CD4-positive, alpha-beta T cell treated with Interleukin-1 beta for 1 hour (primary cell): ENCODE measurements around the gene KCNMB1.

Experiments
- DNase-seq, 2 donors: peaks; one replicate each; pipeline ENCODE4 v3.0.0-alpha.2; 2020 to 2022

The KCNMB1 gene

DNA sequence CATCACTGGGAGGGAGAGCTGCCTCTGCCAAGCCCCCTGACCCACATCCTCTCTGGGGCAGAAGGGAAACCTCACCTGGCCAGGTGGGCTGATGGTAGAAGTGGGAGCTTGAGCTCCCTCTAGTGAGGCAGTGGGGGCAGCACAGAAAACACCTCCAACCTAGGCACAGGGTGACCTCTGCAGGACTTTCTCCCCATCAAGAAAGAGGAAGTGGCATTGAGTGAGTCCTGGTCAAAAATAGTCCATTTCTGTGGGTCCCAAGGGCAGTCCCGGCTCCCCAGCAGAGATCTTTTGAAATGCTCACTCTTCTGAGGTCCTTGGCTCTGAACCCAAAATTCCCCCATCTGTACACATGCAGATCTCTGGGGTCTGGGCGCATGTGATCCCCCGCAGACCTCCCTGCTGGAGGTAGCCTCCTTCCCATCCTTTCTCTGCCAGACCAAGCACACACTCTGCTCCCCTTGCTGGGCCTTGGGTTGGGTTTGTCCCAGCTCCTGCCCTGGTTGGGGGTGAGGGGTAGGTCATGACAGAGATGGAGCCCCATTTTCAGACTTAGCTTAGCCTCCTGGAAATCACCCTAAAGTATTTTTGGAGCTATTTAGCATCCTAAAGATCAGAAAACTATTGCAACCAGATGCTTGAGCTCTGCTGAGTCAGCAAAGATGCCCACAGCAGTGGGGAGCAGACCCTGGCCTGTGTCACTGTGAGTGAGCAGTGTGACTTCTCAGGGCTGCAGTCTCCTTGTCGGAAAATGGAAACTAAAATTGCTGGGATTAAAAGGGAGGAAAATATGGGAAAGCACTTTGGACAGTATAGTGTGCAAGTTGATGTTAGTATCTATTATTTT lies 50.0 kb downstream of the KCNMB1 start:
- DNase-seq, result peak; percentile 79 to 83

DNA sequence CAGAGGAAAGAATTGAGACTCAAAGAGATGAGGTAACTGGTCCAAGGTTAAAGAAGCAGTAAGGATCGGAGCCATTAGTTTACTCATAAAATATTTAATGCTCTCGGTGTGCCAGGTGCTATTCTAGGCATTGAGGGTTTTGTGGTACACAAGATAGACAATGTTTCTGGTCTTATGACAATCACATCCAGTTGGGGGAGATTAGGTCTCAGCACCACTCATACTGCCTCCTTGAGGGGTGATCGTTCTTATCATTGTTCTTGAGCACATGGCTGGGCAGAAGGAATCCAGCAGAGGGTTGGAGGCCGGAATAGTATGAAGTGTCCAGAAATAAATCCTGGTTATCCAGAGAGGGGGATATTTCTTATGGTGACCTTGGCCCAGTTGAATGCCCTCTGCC lies 50.9 kb downstream of the KCNMB1 start:
- no peak for DNase-seq

DNA sequence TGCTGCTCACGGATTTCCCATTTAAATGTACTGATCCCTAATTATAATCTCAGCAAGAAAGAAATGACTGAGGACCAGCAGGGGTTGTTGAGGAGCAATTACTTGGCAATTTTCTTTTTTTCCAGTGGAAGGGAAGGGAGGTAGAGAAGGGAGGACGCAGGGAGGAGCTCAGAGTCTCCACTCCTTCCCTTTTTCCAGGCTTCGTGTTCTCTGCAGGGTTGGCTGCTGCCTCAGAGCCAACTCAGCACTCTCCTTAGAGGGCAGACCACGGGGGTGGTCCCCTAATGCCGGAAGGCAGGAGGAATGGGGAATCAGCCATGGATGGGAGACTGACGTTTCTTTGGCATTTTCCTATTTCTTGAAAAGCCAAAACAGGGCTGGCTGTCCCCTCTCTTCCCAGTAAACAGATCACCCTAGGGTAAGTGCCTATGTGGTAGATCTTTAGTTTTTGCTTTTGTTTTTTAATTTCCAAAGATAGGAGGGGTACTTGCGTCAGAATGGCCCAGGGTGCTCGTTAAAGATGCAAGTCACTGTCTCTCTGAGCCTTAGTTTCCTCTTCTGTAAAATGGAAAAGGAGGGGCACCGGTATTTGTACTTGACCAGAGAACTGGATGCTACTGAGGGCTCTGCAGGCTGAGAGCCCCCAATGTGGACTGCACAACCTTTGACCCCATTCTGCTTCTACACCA lies 52.0 kb downstream of the KCNMB1 start:
- DNase-seq, result no peak

DNA sequence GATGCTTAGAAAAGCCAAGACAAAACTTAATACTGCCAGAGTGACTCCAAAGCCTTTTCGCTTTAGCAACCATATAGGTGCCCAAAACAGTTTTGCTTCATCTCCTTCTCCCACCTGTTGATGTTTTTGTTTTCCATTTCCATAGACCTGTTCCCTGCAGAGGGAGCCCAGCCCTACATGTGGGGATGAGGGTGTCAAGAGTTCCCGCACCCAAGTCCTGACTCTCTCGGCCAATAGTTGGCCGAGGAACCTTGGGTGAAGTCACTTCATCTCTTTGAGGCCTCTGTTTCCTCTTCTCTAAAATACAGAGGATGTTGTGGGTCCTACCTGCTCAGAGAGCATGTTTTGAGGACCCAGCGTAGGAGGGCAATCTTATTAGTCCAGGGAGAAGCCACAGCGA lies 53.1 kb downstream of the KCNMB1 start:
- no peak for DNase-seq

DNA sequence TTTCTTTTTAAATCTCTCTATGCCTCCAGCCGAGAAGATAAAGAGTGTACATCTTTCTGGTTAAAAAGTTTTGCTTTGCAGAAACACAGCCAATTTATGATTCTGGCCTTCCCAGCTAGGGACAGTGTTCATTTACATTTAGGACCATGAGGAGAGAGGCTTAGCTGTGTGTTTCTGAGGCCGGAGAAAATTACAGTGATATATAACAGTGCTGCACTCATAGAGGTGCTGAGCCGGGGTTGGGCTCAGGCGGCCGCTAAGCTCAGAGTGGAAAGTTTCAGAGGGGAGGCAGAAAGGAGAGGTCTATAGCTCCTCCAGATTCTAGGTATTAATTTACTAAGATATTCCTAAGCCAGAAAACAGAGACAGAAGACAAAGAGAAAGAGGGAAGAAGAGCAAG lies 54.5 kb downstream of the KCNMB1 start:
- no peak for DNase-seq

DNA sequence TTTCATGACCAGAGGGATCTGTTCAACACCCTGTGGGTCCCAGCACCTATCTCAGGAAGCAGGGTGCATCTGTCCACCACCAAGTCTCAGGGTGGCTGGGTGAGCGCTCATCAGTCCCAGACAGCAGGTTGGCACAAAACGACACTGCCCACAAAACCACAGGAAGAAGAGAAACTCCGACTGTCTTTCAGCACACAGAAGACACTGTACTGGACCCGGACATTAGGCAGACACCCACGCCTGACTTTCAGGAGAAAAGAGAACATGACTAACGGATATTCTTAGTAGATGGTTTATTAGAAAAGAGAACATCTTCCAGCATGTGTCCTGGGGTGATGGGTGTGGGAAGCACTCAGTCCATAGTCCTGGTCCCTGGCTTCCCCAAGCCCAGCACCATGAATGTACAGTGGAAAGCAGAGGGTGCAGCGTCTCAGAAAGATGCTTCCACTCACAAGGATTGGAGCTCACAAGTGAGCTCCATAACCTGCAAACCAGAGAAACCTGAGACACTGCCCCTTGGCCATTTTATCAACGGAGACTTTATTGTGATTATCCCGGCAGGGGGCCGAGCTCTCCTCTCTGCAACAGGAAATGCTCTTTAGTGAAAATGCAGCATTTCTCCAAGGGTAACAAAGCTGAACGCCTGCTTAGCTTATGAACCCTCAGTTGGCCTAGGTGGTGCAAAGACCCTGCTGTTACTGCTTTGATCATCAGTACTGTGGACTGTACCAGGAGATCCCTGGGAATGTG lies 55.8 kb downstream of the KCNMB1 start:
- peak; percentile 73 to 75 for DNase-seq

DNA sequence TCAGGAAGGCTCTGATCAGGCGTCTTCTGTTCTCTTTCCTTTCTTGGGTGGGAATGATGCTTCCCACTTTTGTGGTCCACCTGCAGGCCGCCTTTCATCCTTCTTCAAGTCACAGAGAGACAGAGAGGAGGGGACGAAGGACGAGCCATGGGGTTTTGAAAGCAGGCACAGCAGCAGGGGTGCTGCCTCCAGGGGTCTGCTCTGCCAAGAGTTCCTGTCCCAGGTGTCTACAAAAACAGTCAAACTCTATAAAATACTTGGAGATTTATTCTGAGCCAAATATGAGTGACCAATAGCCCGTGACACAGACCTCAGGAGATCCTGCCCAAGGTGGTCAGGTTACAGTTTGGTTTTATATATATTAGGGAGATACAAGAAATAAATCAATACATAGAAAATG lies 57.1 kb downstream of the KCNMB1 start:
- DNase-seq, result no peak

DNA sequence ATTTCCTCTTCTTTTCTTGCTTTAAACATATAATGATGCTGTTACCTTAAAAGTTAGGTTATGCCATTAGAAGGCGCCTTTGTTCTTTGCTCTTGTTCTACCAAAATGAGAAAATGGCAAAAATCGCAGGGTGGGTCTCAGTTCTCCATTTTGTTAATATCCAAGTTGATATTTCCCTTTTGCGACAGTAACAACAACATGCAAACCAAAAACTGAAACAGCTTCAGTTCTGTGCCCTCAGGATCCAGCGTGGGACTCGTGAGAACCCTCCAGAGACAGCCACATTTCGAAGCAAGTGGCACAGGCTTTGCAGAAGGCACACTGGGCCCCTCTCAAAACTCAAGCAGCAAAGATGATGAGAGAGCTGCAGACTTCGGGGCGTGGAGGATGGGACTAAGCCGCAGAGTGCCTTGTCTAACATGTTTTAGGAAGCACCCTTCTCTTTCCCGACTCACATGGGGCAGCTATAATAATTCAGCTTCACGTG lies 58.6 kb downstream of the KCNMB1 start:
- DNase-seq, result peak; percentile 24 to 36

DNA sequence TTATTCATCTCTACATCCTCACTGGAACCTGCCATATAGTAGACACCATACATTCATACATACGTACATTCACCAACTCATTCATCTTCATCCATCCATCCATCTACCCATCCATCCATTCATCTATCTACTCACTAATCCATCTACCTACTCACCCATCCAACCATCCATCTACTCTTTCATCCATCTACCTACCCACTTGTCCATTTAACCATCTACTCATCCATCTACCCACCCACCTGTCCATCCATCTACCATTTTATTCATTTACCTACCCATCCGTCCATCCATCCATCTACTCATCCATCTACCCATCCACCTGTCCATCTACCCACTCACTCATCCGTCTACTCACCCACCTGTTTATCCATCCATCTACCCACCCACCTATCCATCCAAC lies 59.6 kb downstream of the KCNMB1 start:
- no peak for DNase-seq

DNA sequence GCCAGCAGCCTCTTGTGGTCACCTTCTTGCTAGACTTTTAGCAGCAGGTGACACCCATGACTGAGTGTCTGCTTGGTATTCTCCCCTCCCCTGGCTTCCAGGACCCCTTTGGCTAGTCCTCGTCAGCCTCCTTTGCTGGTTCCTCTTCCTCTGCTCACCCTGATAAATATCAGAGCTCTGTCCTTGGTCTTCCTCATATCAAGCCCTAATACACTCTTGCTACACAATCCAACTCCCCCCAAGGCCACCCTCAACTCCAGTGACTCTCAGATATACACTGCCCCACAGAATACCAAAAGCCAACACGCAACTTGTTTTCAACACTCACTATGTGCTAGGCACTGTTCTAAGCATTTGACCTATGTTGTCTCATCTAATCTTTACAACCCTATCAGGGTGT lies 61.3 kb downstream of the KCNMB1 start:
- no peak for DNase-seq

DNA sequence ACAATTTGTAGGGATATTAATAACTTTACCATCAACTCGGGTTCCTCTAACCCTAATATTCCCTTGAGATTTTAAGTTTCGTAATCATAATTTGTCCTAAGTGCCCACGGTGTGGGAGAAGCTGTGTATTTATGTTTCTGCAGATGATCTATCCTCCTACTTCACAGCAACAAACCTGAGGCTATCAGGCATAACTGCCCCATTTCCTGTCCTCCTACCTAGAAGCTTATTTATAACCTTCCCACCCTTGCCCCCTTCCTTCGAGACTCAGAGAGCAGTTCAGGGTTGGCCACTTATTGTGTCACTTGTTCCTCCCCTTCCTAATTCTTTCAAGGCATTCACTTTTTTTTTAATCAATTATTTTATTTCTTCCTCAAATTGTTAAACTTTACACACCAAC lies 62.0 kb downstream of the KCNMB1 start:
- no peak for DNase-seq
